Suppressor macrophage (primary cell): ENCODE results near the gene SLC38A9.
"Not testable (repeated sequence)": the region's sequence is repeated elsewhere in the genome, so short reads cannot be mapped to it uniquely, and the experiment has no call there.

Experiments used
- DNase-seq, 4 experiments: peaks; one replicate each; pipeline ENCODE4 v3.0.0-alpha.2; 2020 to 2022

Gene SLC38A9

DNA sequence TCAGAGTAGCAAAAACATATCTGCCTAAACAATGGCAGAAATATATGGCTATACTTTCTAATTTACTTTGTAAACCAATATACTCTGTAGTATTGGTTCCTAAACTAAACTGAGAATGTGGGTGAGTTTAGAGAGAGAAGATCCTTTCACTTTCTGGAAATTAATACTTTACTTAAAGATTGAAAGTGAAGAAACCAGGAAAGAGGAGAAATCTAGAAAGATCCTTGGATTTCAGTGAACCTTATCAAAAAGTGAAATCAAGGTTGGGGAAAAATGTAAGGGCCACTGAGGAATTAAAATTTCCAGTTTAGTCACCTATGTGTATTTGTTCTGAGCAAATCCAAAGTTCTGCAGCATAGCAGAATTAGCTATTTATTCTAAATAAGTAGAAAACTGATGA, 5.9 kb downstream of the SLC38A9 start:
- DNase-seq = no peak

DNA sequence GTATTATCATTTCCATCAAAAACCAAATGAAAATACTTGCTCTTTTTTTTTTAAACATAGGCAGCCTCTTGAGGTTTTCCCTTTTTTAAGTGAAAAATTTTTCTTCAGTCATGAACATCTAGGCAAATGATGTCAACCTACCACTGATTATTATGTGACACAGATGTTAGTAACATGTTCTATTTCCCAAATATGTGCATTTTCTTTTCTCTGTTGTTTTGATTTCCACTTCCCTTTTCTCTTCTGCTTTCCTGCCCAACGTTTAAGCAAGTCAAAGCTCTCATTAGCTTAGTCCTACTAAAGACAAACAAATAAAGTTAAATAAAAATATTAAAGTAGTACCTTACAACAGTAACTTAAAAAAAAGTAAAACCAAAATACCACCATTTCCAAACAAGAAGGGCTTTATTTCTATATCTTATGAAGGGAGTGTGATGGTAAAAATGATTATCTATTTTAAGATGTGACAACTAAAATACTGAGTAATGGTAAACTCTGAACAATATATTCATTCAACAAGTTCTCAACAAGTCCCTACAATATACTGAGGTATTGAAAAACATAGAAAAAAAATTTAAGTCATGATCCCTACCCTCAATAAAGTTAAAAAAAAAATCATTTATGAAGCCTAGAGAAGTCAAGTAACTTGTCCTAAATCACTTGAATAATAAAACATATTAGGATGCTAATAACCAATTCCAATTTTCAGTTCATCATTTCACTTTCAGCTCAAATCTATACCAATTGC, 9.4 kb downstream of the SLC38A9 start:
- peak in 2 of 4 experiments; percentile 45 to 52 for DNase-seq

DNA sequence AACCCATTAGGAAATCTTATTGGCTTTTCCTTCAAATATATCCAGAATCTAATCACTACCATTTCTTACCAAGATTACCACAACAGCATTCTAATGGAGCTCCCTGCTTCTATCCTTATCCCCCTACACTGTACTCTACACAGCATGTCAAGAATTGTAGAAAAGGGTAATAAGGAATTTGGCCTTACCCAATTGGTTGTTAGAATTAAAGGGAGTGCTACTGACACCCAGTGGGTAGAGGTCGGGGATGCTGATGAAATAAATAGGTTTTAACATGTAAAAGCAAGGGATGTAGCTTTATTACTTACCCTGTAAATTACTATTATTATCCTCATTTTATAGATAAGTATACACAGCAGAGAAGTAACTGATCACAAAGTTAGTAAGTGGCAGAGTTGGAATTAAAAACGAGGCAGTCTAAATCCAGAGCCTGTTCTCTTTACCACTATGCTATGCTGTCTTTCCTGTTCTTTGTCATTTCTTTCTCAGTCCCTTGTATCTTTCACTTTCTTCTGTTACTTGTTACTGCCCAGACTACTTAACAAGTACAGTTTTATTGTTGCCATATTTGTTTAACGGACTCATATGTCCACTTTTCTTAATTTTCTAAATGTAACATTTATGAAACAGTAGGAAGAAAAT, 10.5 kb downstream of the SLC38A9 start:
- no peak for DNase-seq

DNA sequence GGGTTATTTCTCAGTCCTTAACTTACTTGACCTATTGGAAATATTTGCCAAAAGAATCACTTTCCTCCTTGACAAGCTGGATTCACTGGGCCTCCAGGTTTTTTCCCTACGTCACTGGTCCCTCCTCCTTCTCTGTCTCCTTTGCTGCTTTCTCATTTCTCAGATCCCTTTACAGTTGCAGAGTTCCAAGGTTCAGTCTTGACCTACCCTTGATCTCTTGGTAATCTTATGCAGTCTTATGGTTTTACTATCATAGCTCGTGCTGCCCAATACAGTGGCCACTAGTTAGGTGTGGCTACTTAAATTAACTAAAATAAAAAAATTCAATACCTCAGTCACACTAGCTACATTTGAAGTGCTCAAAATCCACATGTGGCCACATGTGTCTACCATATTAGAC, 11.4 kb downstream of the SLC38A9 start:
- no peak for DNase-seq

DNA sequence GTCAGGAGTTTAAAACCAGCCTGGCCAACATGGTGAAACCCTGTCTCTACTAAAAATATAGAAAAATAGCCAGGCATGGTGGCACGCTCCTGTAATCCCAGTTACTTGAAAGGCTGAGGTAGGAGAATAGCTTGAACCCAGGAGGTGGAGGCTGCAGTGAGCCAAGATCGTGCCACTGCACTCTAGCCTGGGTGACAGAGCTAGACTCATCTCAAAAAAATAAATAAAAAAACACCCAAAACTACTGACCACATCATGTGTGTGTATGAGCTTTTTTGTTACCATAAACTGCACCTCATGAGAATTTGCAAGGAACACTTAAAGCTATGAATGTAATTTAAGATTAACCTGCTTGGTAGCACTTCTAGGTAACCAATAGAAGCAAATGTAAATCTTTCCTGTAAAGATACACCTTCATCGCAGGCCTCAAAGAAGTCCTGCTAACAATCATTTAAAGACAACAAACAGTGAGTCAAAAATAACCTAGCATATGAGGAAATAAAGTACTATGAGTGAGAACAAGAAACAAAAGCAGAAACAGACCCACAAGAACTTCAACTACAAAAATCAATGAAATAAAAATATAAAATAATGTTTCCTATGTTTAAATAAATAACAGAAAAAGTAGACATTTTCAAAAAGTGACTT, 13.0 kb downstream of the SLC38A9 start:
- no peak for DNase-seq

DNA sequence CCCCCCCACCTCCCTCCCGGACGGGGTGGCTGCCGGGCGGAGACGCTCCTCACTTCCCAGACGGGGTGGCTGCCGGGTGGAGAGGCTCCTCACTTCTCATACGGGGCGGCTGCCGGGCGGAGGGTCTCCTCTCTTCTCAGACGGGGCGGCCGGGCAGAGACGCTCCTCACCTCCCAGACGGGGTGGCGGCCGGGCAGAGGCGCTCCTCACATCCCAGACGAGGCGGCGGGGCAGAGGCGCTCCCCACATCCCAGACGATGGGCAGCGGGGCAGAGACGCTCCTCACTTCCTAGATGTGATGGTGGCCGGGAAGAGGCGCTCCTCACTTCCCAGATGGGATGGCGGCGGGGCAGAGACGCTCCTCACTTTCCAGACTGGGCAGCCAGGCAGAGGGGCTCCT, 15.4 kb downstream of the SLC38A9 start:
- not testable (repeated sequence) for DNase-seq

DNA sequence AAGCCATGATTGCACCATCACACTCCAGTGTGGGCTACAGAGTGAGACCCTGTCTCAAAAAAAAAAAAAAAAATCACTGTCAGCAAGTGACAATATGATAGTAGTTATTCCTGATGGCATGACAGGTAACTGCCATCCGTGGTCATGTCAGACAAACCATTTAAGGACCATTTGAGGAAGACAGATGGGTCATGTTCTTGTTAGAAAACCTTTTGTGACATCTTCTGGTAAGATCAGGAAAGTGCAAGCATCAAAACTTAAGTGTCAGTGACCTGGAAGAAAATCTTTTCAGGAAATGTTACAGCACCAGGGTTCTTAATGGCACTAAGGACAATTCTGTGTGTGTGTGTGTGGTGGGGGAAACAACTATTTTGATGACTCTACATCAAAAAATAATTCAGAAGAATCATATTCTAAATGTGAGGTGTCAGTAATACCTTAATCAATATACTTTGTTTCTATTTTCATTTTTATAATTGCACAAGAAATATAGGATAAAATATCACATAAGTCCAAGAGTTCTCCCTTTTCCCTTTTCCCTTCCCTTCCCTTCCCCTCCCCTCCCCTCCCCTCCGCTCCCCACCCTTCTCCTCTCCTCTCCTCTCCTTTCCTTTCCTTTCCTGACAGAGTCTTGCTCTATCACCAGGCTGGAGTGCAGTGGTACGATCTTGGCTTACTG, 17.8 kb downstream of the SLC38A9 start:
- DNase-seq = peak in 2 of 4 experiments; percentile 18 to 20

DNA sequence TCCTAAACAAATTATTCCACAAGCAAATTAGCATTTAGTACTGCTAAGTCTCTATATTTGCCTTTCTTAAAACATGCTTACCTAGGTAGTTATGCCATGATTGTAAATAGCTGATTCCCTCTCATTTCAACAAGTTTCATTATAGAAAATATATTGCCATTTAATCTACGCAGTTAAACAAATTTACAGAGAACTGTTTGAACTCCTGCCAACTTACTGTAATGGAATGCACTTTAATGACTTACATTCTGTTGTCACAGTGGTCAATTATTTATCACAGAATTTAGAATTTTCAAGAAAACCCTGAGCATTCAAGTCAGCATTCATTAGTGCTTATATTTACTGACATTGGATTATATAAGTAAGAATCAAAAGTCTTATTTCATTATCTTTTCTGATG, 19.6 kb downstream of the SLC38A9 start:
- no peak for DNase-seq

DNA sequence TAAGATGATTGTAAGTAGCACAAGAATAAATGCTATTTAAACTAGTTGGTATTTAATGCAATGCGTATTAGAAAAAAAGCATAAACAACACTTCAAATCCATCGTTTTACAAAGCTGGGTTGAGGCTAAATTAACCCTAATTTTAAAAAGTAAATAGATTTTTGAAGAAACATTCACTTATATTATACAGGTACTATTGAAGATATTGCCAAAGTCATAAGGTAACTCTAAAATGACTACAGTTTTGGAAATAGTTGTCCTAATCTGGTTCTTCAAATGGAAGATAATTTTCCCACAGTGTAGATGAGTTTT, 20.1 kb downstream of the SLC38A9 start:
- DNase-seq = no peak

DNA sequence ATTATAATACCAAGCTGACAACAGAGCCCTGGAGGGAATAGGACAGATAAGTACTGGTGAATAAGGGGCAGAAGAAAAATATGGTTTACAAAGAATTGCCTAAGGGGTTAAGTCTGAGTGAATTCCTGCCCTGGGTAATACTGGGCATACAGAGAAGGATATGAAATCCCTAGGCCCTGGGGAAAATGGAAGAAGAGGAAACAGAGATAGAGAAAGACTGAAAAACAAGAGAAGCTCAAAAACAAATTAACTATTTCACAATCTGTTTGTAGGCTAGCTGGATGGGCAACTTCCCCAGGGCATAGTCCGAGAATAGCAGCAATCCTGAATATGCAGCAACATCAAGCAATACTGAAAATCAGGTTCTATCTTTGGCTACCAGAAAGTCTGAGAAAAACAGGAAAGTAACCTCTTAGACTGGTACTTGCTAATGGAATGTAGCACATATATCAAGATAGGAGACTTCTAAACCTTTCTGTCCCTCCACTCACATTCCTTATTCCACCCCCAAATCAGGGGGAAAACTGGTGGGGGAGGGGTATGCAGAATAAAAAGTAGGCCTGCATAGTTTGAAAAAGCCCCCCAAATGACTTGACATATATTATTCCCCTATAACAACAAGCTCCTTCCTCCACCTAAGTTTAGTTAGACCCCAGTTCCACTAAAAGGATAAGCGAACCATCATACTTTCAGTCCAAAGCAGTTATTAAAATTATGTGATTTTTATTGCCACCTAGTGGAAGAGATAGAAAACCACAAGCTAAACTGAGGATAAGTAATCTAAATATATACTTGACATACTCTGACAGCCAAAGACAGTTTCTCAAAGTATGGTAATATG, 20.6 kb downstream of the SLC38A9 start:
- DNase-seq = peak in 3 of 4 experiments; percentile 18 to 61 (median 53)

DNA sequence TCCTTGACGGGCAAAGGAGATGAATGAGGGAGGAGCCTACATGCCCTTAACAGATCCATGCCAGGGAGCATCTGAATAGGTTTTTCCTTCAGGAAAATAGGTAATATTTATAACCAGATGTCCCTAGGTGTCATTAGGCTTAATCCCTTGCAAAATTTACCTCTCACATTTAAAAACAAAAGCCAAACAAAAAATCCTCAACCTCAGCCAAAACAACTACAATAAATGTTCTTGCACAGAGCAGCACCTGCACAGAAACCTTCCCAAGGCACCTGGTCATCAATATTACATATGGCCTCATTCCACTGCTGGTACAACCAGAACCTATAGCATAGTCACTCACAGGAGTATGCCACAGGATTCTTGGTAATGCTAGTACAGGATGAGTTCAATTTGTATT, 30.1 kb downstream of the SLC38A9 start:
- DNase-seq = no peak

DNA sequence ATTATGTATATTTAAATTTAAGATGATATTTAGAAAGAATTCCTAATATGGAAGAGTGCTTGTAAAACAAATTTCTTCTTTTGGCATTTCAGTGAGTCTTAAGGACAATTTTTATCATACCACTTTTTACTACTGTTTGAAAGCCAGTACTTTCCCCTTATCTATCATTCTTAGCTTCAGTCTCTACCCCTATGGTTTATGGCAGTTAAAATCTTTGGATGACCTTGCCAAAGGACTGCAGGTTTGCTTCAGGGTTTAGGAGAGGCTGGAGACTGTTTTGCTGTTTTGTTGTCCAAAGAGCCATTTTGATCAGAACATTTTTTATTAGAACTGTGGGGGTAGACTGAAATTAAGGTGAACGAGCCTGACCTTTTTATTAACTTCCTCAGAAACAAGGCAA, 30.8 kb downstream of the SLC38A9 start:
- DNase-seq = no peak

DNA sequence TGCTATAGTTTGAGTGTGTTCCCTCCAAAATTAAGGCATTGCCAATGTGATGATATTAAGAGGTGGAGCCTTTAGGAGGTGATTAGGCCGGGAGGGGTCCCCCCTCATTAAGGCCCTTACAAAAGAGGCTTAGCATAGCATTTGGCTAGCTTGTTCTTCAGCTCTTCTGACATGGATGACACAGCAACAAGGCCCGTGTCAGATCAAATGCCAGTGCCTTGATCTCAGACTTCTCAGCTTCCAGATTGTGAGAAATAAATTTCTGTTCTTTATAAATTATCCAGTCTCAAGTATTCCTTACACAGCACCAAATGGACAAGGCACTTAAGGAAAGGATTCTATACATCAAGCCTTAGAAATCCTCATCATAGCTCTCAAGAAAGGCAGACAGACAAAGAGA, 31.8 kb downstream of the SLC38A9 start:
- no peak for DNase-seq

DNA sequence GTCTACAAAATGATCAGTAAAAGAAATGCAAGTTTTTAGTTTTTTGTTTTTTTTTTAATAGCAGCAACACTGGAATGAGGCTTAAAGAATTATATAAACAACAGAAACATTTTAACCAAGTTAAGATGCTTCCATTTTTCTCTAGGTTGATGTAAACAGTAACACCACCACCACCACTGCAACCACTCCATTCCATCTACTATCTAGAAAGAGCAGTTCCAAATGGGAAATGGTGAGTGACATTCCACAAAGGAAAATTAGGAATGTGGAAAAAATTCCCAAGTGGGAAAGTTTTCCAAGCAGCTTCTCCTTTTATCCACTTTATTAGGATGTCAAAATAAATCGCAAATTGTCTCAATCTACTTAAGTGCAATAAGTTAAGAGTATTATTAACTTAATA, 32.6 kb downstream of the SLC38A9 start:
- no peak for DNase-seq

DNA sequence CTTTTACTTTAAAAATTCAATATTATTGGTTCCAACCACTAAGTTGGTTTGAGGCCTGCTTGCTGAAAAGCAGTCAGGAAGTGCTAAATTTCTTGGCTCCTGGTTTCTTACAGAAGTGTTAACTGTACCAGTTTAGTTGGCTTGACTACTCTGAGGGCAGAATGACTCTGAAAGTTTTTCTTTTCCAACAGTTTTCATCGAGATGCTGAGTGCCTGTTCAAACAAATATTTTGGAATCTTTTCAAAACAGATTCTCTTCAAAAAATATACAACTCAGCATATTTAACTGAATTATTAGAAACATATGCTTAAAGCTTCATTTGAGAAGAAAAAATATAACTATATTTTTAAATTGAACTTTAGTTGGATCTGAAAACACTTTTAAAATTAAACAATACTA, 37.0 kb downstream of the SLC38A9 start:
- no peak for DNase-seq

DNA sequence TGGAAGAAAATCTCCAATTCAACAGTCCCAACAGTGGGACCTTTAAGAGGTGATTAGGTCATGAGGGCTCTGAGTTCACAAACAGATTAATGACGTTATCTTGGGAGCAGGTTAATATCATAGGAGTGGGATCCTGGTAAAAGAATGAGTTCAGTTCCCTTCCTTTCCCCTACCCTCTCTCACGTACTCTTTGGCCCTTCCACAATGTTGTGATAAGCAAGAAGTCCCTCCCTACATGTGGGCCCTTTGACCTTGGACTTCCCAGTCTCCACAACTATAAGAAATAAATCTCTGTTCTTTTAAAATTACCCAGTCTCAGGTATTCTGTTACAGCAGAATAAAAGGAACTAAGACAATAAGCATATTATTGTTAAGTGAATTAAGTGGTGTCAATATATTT, 37.8 kb downstream of the SLC38A9 start:
- DNase-seq = no peak

DNA sequence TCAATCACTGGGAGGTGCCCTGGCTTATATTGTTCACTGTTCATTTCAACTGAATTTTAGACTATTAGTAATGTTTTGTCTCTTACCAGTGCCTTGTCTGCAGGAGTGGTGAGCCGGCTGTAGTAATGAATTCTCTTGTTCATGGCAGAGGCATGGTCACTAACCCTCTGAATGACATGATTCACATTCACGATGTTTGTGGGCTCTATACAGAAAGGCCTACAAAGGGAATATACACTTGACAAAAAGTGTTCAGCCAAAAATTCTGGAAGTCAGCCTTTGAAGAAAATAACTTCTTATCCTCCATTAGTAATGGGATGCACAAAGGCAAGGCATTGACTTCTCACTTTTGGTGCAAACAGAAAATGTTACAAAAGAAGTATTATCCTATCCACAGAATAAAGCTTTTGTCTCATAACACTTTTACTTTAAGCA, 39.6 kb downstream of the SLC38A9 start:
- no peak for DNase-seq

DNA sequence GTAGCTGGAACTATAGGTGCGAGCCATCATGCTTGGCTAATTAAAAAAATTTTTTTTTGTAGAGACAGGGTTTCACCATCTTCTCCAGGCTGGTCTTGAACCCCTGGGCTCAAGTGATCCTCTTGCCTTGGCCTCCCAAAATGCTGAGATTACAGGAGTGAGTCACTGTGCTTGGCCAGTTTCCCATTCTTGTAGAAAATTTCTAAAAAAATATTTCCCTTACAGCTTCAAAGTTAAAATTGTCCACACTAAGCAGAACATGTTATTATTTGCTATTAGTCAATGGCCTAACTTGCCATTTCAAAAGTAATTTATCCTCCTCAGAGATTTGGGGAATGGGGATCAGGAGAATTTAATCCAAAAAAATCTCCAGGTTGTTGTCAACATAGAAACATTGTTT, 40.1 kb downstream of the SLC38A9 start:
- DNase-seq = no peak

DNA sequence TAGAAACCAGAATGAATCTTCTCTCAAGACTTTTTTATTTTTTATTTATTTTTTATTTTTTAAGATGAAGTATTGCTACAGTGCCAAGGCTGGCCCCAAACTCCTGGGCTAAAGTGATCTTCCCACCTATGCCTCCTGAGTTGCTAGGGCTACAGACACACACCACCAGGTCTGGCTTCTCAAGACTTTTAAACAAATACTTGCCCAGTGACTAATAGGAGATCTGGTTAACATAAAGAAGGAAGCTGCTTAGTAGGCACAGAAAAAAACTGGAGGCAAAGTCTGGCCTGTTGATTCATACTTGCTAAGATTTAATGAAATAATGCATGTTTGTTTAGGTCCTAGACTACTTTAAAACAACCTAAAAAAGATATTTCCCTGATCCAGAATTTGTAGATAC, 43.8 kb downstream of the SLC38A9 start:
- DNase-seq = no peak

DNA sequence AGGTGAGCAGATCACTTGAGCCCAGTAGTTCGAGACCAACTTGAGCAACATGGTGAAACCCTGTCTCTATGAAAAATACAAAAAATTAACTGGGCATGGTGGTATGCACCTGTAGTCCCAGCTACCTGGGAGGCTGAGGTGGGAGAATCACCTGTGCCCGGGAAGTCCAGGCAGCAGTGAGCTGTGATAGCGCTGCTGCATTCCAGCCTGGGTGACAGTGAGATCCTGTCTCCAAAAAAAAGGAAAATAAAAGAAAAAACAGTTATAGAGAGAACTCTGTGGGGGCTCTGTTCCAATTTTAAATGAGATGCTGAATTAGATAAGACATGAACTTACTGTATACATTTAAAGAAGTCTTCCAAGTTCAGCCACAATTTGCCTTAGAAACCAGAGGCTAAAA, 44.2 kb downstream of the SLC38A9 start:
- DNase-seq = no peak

DNA sequence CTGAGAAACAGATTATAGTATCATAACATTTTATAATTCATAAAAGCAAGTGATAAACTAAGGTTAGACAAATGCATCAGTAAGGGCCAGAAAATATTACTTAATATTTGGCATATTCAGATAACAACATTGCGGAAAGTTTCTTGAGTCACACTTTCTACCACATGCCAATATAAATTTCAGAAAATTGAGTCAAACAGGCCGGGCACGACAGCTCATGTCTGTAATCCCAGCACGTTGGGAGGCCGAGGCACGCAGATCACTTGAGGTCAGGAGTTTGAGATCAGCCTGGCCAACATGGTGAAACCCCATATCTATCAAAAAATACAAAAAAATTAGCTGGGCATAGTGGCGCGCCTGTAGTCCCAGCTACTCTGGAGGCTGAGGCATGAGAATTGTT, 47.1 kb downstream of the SLC38A9 start:
- no peak for DNase-seq

DNA sequence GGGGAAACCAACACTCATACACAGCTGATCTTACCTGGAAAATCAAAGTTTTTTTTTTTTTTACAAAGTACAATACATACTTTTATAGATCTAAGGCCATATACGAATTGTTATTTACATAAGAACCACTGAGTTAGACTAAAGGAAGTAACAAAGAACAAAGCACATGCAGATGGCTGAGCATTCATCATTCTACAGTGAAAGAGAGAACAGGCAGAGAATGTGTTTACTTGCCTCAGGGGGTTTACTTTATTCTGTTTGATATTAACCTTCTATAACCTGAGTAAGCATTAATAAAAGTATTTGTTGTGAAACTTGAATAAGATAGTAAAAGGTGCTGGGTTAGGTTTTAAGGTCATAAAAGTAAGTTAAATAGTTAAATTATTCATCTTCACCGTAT, 54.7 kb downstream of the SLC38A9 start:
- no peak for DNase-seq

DNA sequence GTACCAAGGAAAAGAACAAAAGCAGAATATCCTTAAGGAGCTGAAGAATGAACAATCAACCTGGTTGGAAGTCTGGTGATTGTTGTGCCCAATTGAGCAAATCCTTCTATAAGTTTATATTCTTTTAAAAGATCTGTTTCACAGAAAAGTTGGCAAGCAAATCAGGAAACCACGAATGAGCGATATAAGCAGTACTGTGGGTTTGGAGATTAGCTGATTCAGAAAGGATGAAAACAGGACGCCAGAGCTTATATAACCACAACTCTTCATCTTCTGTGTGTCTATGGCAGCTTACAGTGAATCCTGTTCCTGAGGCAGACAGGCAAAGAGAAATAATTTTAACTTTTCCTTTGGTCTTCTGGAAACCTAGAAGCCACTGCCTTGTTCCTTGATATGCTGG, 61.7 kb downstream of the SLC38A9 start:
- DNase-seq = no peak
